ENCODE data around the gene TMEM272. TPM values are rescaled to one million over a fixed set of nuclear protein-coding genes. Genes with fewer than 3 reads are reported as not detected.

Gene TMEM272
- total RNA-seq, 1 experiment from 2014 or later, result not detected

DNA sequence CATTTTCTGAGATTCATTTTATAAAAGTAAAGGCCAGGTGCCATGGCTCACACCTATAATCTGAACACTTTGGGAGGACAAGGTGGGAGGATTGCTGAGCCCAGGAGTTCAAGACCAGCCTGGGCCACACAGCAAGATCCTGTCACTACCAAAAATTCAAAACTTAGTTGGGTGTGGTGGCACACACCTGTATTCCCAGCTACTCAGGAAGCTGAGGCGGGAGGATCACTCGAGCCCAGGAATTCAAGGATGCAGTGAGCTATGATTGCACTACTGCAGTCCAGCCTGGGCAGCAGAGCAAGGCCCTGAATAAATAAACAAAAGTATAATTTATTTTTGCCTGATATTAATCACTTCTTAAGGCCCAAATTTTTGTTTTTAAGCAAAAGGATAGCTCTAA lies 81.5 kb downstream of the TMEM272 start:
- DNase-seq (ENCODE audit: extremely low read depth, low read depth), result no peak

Other genes starting within 250 kb of the TMEM272 start
- gene DHRS12, start 41.0 kb downstream of the TMEM272 start, total RNA-seq (2014; rRNA removed; shearing (Covaris generic)), result 3.6 and 5.9 TPM in 2 replicates
- not detected in 2 replicates for gene CCDC70, start 16.8 kb upstream of the TMEM272 start, total RNA-seq (2014; rRNA removed; shearing (Covaris generic))
- 2.0 and 2.1 TPM in 2 replicates for gene ATP7B, start 166.3 kb upstream of the TMEM272 start, total RNA-seq (2014; rRNA removed; shearing (Covaris generic))
- gene ALG11, start 167.2 kb upstream of the TMEM272 start, total RNA-seq (2014; rRNA removed; shearing (Covaris generic)), result 6.4 and 10.3 TPM in 2 replicates
- 8.4 and 8.8 TPM in 2 replicates for gene UTP14C, start 179.5 kb upstream of the TMEM272 start, total RNA-seq (2014; rRNA removed; shearing (Covaris generic))

All from NCI-H460 (cell line).